Right ventricle myocardium inferior (tissue), 1 donor: Measurements from ENCODE around the gene USH1C. TPM values are rescaled to one million over a fixed set of nuclear protein-coding genes. Genes with fewer than 3 reads are reported as not detected.
A peak's percentile ranks its signal among the peaks of the same experiment; 100 is the strongest.

Experiments used
- ATAC-seq: fragments of 200-7000 bp; cut with Tn5 transposase; one replicate; pipeline ENCODE4 v1.9.1; 2020; ENCODE audit warnings: mild to moderate bottlenecking, moderate library complexity
- DNase-seq: peaks from one replicate; pipeline ENCODE4 v3.0.0; 2021; ENCODE audit errors: missing footprints
- intact Hi-C: fragments of 100-400 bp; cut with DNase I; formaldehyde crosslinking; loops from one replicate; pipeline ENCODE4 v1.11.0; 2022
- total RNA-seq: library from RNA; stranded (reverse); fragmentation: NEBNext Ultra II Directional; extraction: Animal tissue kit (Norgen Biotek cat#: 25700); gene quantifications from one replicate; pipeline ENCODE4 v1.2.1, GENCODE V29; 2021
- donor health status: DM: no; HTN: yes; CAD: no; lungs with severe emphysema.

The USH1C gene
- total RNA-seq, 1 donor from 2014 or later = not detected

DNA sequence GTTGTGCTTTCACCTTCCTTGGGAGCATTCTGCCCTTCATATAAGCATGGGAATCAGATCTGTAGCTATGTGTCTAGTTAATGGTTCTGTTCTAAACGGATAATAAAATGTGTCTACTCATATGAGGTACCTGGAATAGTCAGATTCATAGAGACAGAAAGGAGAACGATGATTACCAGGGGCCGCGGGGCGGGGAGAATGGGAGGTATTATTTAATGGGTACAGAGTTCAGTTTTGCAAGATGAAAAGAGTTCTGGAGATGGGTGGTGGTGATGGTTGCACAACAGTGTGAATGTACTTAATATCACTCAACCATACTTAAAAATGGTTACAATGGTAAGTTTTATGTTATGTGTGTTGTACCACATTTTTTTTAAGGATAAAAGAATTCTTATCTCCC lies 57.6 kb downstream of the USH1C start:
- DNase-seq (no peak), ATAC-seq (no peak)
- intact Hi-C loops = no loop called here

GRCh38 chr11:17483505-17483904 lies 60.7 kb downstream of the USH1C start:
- intact Hi-C loops = no loop called here
- ATAC-seq = no peak
- DNase-seq = no peak

DNA sequence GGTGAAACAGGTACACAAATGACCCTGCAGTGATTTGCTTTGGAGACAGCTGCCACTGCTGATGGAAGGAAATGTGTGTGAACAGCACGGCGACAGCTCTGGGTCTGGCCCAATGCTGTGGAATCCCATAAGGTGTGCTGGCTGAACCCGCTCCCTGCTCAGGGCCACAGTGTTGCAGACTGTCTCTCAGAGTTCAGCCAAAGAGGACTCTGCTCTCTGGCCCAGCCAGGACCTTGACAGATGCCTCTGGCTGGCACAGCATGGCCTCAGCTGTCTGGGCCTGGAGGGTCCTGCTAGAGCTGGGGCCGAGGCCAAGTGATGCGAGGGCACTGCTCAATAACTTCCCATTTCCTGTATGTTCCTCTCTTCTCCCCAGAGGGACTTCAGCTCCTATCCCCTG lies 62.3 kb downstream of the USH1C start:
- intact Hi-C loops = no loop called here
- ATAC-seq (no peak), DNase-seq (no peak)

DNA sequence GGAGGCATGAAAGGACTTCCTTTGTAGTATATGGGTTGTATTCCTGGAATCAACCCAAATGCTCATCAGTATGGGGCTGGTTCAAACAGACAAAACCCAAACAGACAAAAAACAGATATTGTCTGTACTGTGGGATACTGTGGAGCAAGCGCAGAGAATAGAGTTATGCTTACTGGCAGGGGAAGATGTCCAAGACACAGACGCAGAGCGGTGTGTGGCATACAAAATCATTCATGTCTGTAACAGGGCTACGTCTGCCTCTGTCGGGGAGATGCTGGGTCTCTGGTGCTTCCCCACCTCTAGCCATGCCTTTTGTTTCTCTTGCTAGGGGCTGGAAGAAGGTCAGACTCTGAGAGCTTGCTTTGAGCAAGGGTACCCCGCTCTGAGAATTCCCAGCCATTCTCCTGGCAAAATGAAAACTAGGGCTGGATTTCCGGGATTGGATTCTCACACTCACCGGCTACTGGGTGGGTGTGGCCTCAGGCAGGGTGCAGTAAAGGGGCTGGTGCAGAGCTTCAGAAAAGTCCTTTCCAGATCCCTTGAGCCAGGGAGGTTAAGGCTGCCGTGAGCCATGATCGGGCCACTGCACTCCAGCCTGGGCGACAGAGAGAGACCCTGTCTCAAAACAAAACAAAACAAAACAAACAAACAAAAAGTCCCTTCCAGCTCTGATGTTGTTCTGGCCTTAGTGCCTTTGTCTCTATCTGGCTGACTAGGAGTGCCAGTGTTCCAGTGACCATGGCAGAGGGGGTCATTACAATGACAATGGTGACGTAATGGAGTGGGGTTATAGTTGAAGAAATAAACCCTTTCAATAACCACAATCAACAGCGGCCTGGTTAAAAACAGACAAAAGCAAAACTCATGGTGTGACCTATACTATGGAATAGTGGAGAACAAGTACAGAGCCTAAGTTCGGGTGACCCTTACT lies 64.7 kb downstream of the USH1C start:
- DNase-seq = no peak
- peak; percentile 64 for ATAC-seq
- intact Hi-C loops = loop anchor here (1.0 kb wide), 1 partner anchor 90 kb away; no protein-coding TSS in a partner anchor

DNA sequence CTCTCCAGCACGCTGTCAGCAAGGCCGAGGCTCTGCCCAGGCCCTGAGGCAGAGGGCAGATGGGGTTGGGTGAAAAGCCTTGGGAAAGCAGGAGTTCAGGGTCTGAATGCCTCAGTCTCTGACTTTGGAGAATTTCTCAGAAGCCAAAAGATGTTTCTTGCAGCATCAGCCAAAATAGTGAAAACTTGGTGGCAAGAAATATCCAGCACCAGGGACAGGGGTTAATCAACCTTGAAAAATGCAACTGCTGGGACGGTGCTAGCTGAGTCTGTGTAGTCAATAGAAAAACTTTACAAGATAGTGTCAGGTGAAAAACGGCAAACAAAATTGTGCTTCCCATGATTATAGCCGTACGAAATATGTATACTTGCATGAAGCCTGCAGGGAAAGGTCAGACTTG lies 66.1 kb downstream of the USH1C start:
- ATAC-seq (no peak), DNase-seq (no peak)
- intact Hi-C loops = no loop called here

GRCh38 chr11:17477361-17477760 lies 66.9 kb downstream of the USH1C start:
- intact Hi-C loops = no loop called here
- DNase-seq (no peak), ATAC-seq (no peak)

DNA sequence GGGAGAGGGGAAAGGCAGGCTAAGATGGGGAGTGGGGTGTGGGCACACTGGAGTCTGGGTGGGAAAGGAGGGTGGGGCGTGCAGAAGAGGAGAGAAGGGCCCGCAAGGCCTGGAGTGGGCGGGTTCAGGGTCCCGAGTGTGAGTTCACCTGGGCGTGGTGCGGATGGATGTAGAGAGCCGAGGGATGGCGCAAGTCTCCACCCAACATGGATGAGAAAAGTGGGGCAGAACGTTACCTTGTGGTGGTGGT lies 67.2 kb downstream of the USH1C start:
- no peak for ATAC-seq
- no peak for DNase-seq
- intact Hi-C loops = no loop called here

- intact Hi-C loops = no loop called here
- no peak for DNase-seq
- ATAC-seq = no peak
Measured at GRCh38 chr11:17476317-17477083, 67.7 kb downstream of the USH1C start, which contains the start of gene ABCC8. TSS of gene ABCC8 (minus strand) at chr11:17476845. CDS start at chr11:17476776, 69 bp downstream.

- ATAC-seq (no peak), DNase-seq (no peak)
Measured at GRCh38 chr11:17475666-17476316, 68.4 kb downstream of the USH1C start.

GRCh38 chr11:17473071-17473744 lies 71.0 kb downstream of the USH1C start:
- intact Hi-C loops = no loop called here
- no peak for ATAC-seq

More at GRCh38 chr11:17475666-17476316, 68.4 kb downstream of the USH1C start:
- intact Hi-C loops = no loop called here

GRCh38 chr11:17472467-17472866 lies 71.7 kb downstream of the USH1C start:
- intact Hi-C loops = no loop called here
- DNase-seq (no peak), ATAC-seq (no peak)

More at GRCh38 chr11:17473071-17473744, 71.0 kb downstream of the USH1C start:
- no peak for DNase-seq

DNA sequence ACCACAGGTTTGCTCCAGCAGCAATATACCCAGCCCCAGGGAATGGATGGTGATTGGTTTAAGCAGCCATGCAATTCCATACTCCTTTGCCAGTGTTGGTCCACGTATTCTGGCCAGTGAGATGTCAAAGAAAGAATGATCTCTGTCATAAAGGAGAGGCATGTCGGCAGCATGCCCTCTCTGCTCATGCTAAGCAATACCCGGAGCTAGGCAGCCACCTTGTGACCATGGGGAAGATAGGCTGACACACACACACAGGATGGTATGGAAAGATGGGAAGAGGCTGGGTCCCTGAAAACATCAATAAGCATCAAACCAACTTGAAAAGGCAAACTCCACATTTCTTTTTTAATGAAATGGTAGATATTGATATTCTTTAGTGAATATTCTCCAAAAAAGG lies 72.7 kb downstream of the USH1C start:
- intact Hi-C loops = no loop called here
- DNase-seq (no peak), ATAC-seq (no peak)

GRCh38 chr11:17469998-17470397 lies 74.2 kb downstream of the USH1C start:
- DNase-seq (no peak), ATAC-seq (no peak)
- intact Hi-C loops = no loop called here

DNA sequence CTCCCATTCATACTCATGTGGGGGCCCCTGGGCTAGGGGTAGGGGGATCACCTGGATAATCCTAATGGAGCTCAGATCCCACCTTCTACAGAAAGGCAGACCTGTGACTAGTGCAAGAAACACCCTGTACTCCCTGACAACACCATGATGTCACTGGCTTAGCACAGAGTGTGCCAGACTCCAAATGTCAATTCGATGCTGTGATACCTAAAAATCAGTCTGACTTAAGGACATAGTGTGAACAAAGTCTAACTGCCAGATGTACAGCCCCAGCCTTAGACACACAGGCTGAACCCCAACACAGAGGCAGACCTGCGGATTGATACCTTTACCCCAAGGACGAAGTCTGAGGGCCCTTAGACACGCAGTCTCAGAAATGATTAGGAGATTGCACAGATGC lies 76.1 kb downstream of the USH1C start:
- intact Hi-C loops = no loop called here
- DNase-seq = no peak
- ATAC-seq = no peak

- DNase-seq (no peak), ATAC-seq (no peak)
- intact Hi-C loops = no loop called here
Measured at GRCh38 chr11:17463546-17464174, 80.6 kb downstream of the USH1C start.

DNA sequence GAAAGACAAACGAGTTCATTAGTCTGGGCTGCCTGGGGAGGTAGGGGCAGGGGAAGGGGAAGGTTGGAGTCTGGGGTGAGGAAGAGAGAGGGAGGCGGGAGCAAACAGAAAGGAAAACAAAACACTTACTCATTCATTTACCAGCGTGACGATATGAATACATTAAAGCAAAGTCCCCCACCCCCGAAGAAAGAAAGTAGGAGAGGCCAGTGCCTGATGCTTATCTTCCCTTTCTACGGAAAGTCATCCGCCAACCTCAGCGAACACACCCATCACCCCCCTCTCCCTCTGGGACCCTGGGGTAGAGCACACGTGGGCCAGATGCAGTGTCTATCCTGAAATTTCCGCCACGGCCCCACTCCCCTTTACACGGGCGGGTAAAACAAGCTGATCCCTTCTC lies 81.3 kb downstream of the USH1C start:
- DNase-seq = no peak
- intact Hi-C loops = no loop called here
- ATAC-seq = no peak

DNA sequence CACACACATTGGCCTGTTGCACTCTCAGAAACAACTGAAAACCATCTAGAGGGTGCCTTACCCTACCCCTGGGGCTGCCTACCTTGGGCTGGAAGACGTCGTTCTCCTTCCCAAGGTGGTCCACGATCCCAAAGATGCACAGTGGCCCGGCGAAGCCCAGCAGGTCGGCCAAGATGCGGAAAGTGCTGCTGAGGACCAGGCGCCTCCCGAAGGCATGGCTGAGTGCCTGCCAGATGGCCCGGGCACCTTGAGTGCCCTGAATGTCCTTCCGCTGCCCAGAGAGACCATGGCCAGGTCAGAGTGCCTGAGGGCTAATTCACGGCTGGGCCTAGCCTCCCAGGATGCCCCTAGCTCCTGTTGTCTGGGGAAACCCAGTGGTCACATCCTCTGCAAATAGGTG lies 83.8 kb downstream of the USH1C start:
- DNase-seq = no peak
- ATAC-seq = no peak

GRCh38 chr11:17459236-17459896 lies 84.8 kb downstream of the USH1C start:
- DNase-seq = no peak
- intact Hi-C loops = no loop called here
- ATAC-seq = no peak

More for the DNA sequence above, 83.8 kb downstream of the USH1C start:
- intact Hi-C loops = no loop called here
